Measurements from ENCODE around the gene CYP8B1.

- TF ChIP-seq, protein P1, sequence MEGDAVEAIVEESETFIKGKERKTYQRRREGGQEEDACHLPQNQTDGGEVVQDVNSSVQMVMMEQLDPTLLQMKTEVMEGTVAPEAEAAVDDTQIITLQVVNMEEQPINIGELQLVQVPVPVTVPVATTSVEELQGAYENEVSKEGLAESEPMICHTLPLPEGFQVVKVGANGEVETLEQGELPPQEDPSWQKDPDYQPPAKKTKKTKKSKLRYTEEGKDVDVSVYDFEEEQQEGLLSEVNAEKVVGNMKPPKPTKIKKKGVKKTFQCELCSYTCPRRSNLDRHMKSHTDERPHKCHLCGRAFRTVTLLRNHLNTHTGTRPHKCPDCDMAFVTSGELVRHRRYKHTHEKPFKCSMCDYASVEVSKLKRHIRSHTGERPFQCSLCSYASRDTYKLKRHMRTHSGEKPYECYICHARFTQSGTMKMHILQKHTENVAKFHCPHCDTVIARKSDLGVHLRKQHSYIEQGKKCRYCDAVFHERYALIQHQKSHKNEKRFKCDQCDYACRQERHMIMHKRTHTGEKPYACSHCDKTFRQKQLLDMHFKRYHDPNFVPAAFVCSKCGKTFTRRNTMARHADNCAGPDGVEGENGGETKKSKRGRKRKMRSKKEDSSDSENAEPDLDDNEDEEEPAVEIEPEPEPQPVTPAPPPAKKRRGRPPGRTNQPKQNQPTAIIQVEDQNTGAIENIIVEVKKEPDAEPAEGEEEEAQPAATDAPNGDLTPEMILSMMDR (IDR thresholded peaks at IDR 0.05) = no peak
- TF ChIP-seq POLR2A (IDR thresholded peaks at IDR 0.05) = no peak
Measured at GRCh38 chr3:42836150-42837123, 39.2 kb downstream of the CYP8B1 start.
